ENCODE data around the gene LAMTOR2. TPM values are rescaled to one million over a fixed set of nuclear protein-coding genes. Genes with fewer than 3 reads are reported as not detected.
A peak's percentile ranks its signal among the peaks of the same experiment; 100 is the strongest.
"Not testable (repeated sequence)": the region's sequence is repeated elsewhere in the genome, so short reads cannot be mapped to it uniquely, and the experiment has no call there.

Gene LAMTOR2
- total RNA-seq, 1 donor from 2014 or later = 77.0 TPM

DNA sequence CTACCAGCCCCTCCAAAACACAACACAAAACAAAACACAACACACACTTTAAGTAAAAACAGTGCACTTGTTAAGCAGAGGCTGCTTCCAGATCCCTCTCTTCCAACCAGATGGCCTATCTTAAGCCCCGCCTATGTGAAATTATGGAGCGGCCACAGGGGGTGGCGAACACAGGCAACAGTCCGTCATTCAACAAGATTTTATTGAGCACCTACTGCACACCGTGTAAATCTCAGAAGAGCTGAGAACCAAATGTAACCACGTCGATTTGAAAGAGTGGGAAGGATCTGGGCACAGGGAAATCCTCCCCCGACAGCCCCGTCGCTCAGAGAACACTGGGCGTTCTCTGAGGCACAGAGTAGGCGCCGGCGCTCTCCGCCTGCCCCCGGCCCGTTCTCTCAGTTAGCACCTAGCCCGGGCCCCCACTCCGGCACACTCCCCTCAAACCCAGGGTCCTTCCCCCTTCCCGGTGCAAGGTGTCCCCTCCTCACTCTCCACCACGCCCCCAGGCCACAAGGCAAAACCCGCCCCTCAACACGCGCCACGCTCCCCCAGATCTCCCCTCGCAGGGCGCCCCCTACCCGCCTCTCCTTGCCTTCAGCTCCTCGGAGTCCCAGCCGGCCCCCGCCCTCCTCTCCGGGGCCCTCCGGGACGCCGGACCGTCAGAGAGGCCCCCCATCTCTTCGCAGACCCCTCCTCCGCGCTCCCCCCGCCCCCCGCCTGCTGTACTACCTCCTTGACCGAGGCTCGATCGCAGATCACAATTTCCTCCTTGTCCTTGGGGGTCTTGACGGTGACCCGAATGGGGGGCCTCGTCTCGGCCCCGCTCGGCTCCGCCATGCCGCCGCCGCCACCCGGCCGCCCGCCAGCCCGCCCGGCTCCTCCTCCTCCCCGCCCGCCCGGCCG, 1.5 kb upstream of the LAMTOR2 start:
- DNase-seq (ENCODE audit: low spot score) = peak; percentile 20

GRCh38 chr1:156053768-156054499, 648 bp upstream of the LAMTOR2 start, which contains the start of gene UBQLN4:
TSS of gene UBQLN4 (minus strand) at chr1:156053798. CDS start at chr1:156053701, 97 bp downstream.
- DNase-seq (ENCODE audit: low spot score) = peak; percentile 88

GRCh38 chr1:156055281-156056048, 883 bp downstream of the LAMTOR2 start:
- DNase-seq (ENCODE audit: low spot score) = no peak

DNA sequence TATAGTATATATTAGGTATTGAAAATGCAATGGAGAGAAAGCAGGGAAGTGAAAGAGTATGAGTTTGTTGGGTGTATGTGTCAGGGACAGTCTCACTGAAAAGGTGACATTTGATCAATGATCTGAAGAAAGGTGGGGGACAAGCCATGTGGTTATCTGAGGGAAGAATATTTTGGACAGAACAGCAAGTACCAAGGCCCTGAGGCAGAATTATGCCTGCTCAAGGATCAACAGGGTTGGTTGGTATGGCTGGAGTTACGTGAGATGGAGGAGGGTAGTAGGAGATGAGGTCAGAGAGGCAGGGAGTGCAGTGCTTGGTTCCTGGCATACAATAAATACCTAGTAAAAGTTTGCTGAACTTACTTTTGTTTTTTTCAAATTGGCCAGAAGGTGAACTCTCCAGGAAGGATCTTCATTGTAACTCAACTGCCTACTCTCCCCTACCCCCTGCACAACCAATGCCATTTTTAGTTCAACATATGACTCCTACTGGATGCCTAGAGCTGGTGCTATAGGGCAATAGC, 1.8 kb downstream of the LAMTOR2 start:
- no peak for DNase-seq (ENCODE audit: low spot score)

DNA sequence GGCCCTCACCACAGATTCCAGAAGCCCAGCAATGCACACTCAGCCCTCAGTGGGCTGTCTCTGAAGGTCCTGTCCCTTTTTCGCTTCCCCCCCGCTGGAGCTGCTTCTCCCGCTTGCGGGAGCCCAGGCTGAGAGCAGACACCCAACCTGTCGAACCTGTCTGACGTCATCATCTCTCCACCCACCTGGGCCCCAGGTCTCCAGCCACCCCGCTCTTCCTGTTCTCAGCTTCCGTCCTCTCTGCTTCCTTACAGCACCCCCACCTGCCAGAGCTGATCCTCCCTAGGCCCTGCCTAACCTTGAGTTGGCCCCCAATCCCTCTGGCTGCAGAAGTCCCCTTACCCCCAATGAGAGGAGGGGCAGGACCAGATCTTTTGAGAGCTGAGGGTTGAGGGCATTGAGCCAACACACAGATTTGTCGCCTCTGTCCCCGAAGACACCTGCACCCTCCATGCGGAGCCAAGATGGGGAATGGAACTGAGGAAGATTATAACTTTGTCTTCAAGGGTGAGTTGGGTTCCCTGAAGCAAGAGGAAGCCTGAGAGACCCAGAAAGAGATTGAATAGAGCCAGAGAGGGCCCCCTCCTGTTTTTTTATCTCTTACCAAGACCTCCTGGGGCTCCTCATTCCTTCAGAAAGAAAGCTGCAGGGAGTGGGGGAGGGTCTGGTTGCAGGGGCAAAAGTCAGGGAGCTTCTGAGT, 6.5 kb downstream of the LAMTOR2 start, which contains the start of gene RAB25:
RAB25 (plus strand) TSS at position 224 of the 700 bp plus-strand sequence; CDS start at position 465, 241 bp downstream.
- DNase-seq (ENCODE audit: low spot score) = peak; percentile 78

DNA sequence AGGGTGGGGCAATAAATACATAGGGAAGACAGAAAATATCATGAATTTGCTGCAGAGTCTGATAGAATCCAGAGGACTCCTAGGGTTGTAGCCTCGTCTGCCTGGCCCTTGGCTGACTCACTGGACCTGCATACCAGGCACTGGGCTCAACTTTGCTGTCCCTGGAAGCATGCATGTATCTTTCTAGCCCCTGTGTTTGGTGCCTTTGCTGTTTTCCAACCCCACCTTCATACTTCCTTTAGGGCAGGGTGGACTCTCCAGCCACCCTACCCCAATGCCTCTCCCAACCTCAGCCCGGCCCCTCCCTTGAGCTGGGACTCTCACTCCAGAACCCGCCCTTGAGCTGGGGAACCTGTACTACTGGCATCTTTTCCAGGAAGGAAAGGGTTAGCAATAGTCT, 7.6 kb downstream of the LAMTOR2 start:
- DNase-seq (ENCODE audit: low spot score) = no peak

DNA sequence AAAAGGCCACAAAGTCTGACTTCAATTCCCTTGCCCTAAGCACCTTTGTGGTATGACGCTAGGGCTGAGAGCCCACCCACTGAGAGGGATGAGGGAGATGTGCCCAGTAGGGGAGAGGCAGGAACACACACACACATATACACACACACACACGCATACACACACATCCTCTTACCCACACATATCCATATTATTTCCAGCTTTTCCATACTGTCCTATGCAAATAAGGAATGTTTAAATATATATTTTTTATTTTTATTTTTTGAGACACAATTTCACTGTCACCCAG, 9.4 kb downstream of the LAMTOR2 start:
- no peak for DNase-seq (ENCODE audit: low spot score)

GRCh38 chr1:156064615-156065014, 10.0 kb downstream of the LAMTOR2 start:
- no peak for DNase-seq (ENCODE audit: low spot score)

GRCh38 chr1:156065212-156065611, 10.6 kb downstream of the LAMTOR2 start:
- no peak for DNase-seq (ENCODE audit: low spot score)

GRCh38 chr1:156065871-156066270, 11.3 kb downstream of the LAMTOR2 start:
- DNase-seq (ENCODE audit: low spot score) = no peak

DNA sequence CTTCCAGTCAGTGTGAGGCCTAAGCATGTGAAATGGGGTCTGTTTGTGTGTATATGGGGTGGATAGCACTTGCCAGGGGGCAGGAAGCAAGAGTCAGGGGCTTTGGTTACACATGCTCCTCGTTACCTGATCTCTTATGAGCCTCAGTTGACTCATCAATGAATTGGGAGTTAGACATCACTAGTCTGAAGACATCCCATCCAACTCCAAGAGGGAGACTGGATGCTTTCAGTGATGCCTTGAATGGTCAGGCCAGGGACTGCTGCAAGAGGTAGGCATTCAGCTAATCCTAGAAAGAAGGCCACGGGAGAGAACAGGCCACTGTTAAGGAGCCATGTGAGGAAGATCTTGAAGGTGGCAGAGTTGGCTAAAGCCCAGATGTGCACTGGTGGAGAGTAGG, 12.7 kb downstream of the LAMTOR2 start:
- DNase-seq (ENCODE audit: low spot score) = no peak

- DNase-seq (ENCODE audit: low spot score) = no peak
Measured at GRCh38 chr1:156069490-156070455, 15.2 kb downstream of the LAMTOR2 start.

- DNase-seq (ENCODE audit: low spot score) = no peak
Measured at GRCh38 chr1:156070548-156070947, 16.0 kb downstream of the LAMTOR2 start.

DNA sequence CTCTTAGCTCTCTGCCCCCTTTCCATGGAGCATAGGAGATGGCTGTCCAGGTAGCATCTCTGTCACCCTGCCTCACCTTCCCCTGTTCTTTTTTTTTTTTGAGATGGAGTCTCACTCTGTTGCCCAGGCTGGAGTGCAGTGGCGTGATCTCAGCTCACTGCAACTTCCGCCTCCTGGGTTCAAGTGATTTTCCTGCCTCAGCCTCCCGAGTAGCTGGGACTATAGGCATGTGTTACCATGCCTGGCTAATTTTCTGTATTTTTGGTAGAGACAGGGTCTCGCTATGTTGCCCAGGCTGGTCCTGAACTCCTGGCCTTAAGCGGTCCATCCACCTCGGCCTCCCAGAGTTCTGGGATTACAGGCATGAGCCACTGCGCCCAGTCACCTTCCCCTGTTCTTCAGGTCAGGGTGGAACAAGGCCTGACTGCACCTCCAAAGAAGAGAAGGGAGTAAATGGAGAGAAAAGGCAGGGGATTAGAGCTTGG, 16.8 kb downstream of the LAMTOR2 start:
- not testable (repeated sequence) for DNase-seq (ENCODE audit: low spot score)

DNA sequence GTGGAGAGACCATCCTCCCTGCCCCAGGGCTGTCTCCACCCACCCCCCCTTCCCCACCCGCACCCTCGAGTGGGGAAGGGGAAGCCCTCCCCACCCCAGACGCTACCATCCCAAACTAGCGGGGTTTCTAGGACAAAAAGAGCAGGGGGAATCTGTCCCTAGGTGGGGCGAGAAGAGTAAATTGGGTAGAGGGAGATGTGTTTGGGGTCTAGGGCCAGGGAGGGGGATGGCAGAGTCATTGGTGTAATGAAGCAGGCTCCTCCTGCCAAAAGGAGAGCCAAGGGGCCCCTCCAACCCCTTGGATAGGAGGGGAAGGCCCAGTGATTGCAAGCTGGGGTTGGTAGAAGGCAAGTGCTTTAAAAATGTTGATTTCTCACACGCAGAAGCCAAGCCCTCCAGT, 17.7 kb downstream of the LAMTOR2 start:
- no peak for DNase-seq (ENCODE audit: low spot score)

GRCh38 chr1:156073110-156073687, 18.6 kb downstream of the LAMTOR2 start:
- DNase-seq (ENCODE audit: low spot score) = no peak

- no peak for DNase-seq (ENCODE audit: low spot score)
Measured at GRCh38 chr1:156073740-156074139, 19.2 kb downstream of the LAMTOR2 start.

GRCh38 chr1:156074661-156075060, 20.1 kb downstream of the LAMTOR2 start:
- DNase-seq (ENCODE audit: low spot score) = no peak

DNA sequence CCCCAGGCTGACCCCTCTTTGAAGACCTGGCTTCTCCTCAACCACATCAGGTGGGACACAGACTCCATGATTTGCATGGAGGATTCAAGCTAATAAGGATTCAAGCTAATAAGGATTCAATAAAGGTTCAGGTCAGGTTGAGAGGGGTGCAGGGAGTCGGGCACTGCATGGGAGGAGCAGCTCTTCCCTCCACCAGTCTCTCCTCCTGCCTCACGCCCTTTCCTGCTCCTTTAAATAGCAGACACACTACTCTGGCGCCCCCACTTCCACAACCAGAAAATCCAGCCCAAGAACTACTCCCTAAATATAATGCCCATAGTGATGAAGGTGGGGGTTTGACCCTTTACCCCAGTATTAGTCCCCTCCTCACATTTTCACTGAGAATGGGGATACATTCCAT, 20.6 kb downstream of the LAMTOR2 start:
- no peak for DNase-seq (ENCODE audit: low spot score)

Measured in mucosa of gallbladder (tissue), 1 donor.